C4-2B (cell line): ENCODE results near the gene TMEM235.
"Not testable (repeated sequence)": the region's sequence is repeated elsewhere in the genome, so short reads cannot be mapped to it uniquely, and the experiment has no call there.

ENCODE experiments used
- ZFX ChIP-seq: fragments of 450-650 bp; IDR thresholded peaks from 2 replicates; pipeline ENCODE4 v1.6.1; 2017
- TF ChIP-seq, protein P1 (sequence below): fragments of 450-650 bp; conservative IDR thresholded peaks from 2 replicates; pipeline ENCODE4 v1.5.1; 2017; ENCODE audit warnings: mild to moderate bottlenecking

DNA sequence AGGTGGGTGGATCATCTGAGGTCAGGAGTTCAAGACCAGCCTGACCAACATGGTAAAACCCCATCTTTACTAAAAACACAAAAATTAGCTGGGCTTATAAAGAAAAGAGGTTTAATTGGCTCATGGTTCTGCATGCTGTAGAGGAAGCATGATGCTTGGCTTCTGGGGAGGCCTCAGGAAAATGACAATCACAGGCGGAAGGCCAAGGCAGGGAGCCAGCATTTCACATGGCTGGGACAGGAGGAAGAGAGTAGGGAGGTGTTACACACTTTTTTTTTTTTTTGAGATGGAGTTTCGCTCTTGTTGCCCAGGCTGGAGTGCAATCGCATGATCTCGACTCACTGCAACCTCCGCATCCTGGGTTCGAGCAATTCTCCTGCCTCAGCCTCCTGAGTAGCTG is 3.6 kb downstream of the TMEM235 start:
- TF ChIP-seq, protein P1, sequence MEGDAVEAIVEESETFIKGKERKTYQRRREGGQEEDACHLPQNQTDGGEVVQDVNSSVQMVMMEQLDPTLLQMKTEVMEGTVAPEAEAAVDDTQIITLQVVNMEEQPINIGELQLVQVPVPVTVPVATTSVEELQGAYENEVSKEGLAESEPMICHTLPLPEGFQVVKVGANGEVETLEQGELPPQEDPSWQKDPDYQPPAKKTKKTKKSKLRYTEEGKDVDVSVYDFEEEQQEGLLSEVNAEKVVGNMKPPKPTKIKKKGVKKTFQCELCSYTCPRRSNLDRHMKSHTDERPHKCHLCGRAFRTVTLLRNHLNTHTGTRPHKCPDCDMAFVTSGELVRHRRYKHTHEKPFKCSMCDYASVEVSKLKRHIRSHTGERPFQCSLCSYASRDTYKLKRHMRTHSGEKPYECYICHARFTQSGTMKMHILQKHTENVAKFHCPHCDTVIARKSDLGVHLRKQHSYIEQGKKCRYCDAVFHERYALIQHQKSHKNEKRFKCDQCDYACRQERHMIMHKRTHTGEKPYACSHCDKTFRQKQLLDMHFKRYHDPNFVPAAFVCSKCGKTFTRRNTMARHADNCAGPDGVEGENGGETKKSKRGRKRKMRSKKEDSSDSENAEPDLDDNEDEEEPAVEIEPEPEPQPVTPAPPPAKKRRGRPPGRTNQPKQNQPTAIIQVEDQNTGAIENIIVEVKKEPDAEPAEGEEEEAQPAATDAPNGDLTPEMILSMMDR: not testable (repeated sequence)
- not testable (repeated sequence) for TF ChIP-seq ZFX
